ENCODE data around the gene GRIK2.

Gene GRIK2

DNA sequence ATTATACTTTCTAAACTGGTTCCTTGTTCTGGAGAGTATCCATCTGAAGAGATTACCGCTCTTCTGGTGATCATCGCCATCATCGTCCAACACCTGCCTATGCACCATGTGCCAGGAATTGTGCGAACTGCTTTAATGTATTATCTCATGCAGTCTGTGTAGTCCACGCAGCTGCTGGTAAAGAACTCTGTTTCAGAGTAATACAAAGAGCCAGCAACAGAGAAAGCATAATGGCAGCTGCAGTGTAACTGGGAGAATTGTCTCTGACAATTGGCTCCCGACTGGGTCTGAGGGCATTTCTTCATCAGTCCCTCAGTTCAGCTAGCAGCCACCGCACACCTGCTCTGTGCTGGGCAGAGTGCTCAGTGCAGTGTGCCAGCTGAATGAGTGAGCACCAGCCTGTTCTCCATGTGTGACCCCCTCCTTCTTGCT lies 383.4 kb downstream of the GRIK2 start:
- TF ChIP-seq, protein P1, sequence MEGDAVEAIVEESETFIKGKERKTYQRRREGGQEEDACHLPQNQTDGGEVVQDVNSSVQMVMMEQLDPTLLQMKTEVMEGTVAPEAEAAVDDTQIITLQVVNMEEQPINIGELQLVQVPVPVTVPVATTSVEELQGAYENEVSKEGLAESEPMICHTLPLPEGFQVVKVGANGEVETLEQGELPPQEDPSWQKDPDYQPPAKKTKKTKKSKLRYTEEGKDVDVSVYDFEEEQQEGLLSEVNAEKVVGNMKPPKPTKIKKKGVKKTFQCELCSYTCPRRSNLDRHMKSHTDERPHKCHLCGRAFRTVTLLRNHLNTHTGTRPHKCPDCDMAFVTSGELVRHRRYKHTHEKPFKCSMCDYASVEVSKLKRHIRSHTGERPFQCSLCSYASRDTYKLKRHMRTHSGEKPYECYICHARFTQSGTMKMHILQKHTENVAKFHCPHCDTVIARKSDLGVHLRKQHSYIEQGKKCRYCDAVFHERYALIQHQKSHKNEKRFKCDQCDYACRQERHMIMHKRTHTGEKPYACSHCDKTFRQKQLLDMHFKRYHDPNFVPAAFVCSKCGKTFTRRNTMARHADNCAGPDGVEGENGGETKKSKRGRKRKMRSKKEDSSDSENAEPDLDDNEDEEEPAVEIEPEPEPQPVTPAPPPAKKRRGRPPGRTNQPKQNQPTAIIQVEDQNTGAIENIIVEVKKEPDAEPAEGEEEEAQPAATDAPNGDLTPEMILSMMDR (IDR thresholded peaks at IDR 0.05; ENCODE audit: low read depth, low read length), result no peak
- no peak overlapping the region for H3K4me3 ChIP-seq (ENCODE audit: low read depth, low read length)

DNA sequence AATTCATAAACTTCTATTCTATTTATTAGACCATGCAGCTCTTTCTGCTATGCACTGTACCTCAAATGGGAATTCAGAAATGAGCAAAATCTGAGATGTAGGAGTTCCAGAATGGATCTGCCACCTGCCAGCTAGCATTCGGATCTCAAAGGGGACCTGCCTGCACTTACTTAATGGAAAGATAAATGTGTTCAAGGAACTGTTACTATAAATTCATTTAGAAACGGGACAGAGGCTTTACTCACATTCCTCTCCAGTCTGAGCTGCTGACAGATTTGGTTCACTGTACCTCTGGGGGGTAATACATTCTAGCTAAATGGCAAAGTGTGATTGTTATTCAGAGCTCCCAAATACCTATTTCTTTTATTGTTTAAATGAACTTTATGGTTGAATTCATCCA lies 384.1 kb downstream of the GRIK2 start:
- TF ChIP-seq, protein P1 (IDR thresholded peaks at IDR 0.05; ENCODE audit: low read depth, low read length), result no peak
- H3K4me3 ChIP-seq (ENCODE audit: low read depth, low read length), result no peak overlapping the region

DNA sequence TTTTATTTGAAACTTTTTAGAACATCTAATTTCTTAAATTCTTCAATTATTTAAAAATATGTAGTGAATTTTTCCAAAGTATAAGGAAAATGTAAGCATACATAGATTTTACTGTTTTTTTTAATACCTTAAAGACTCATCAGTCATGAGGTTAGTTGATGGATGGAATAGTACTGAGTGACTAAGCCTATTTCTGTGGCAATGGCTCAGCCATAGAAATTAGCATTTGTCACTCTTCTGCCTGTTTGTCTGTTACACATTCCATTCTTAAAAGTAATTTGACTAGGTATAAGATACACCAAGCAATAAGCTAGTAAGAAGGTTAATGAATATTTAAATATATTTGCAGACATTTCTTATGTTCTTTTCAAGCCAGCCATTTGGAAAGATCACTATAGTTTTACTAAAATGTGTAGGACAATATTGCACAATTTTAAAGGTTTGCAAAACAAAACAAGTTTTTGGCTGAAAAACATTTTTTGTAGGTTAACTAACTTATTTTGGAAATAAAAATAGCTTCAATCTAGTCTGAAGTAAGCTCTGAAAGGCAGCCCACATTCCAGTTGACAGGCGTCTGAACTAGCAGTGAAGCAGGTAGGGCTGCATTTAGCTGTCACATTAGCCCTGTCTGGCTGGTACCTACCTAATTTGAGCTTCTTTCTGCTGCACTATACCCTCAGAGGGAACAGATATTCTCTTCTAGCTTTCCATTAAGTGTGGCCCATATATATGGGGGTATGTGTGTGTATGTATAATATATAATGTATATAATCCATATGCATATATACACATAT lies 385.7 kb downstream of the GRIK2 start:
- no peak overlapping the region for H3K4me3 ChIP-seq (ENCODE audit: low read depth, low read length)
- TF ChIP-seq, protein P1 (IDR thresholded peaks at IDR 0.05; ENCODE audit: low read depth, low read length), result no peak

DNA sequence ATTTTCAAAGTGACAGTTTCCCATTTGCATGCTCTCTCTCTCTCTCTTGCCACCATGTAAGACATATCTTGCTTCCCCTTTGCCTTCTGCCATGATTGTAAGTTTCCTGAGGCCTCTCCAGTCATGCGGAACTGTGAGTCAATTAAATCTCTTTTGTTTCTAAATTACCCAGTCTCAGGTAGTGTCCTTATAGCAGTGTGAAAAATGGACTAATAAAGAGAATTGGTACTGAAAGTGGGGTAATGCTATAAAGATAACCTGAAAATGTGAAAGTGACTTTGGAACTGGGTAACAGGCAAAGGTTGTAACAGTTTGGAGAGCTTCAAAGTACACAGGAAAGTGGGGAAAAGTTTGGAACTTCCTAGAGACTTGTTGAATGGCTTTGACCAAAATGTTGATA lies 389.8 kb downstream of the GRIK2 start:
- no peak overlapping the region for H3K4me3 ChIP-seq (ENCODE audit: low read depth, low read length)
- TF ChIP-seq, protein P1 (IDR thresholded peaks at IDR 0.05; ENCODE audit: low read depth, low read length), result no peak

DNA sequence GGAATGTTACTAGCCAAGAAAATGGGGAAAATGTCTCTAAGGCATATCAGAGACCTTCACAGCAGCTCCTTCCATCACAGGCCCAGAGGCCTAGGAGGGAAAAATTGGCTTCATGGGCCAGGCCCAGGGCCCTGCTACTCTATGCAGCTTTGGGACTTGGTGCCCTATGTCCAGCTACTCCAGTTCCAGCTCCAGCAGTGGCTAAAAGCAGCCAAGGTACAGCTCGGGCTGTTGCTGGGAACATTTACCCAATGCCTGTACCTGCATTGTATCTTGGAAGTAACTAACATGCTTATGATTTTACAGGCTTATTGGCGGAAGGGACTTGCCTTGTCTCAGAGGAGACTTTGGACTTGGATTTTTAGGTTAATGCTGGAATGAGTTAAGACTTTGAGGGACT lies 390.6 kb downstream of the GRIK2 start:
- TF ChIP-seq, protein P1 (IDR thresholded peaks at IDR 0.05; ENCODE audit: low read depth, low read length), result no peak
- H3K4me3 ChIP-seq (ENCODE audit: low read depth, low read length), result no peak overlapping the region

DNA sequence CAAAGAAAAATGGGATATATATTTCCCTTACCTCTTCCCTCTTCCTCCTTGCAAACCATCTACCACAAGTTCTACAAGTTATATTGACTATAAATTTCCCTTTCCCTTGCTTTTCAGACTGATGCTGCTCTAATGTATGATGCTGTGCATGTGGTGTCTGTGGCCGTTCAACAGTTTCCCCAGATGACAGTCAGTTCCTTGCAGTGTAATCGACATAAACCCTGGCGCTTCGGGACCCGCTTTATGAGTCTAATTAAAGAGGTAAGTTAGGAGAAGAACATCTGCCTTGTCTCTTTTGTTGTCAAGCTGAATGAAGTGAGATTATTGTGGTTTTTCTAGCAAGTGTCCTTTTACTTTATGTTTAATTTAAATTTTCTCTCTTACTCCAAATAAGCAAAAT lies 406.0 kb downstream of the GRIK2 start:
- no peak overlapping the region for H3K4me3 ChIP-seq (ENCODE audit: low read depth, low read length)
- TF ChIP-seq, protein P1 (IDR thresholded peaks at IDR 0.05; ENCODE audit: low read depth, low read length), result no peak

DNA sequence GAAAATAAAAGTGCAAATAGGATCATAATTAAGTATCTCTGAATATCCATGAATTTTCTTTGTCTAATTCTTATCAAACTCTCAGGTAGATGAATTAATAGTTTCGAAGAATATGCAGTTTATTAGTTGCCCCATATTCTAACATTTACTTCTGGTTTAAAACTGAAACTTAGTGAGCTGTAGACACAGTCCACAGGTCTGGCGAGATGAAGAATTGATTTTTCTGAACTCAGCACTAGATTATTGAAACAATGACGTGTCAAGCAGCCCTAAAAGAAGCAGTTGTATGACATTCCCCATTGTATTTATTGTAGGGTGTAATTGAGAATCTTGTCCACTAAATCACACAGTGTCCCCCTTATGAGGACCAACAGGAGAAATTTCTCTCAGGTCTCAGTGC lies 407.1 kb downstream of the GRIK2 start:
- H3K4me3 ChIP-seq (ENCODE audit: low read depth, low read length), result no peak overlapping the region
- TF ChIP-seq, protein P1 (IDR thresholded peaks at IDR 0.05; ENCODE audit: low read depth, low read length), result no peak

Data from WI38 (cell line).